H9 (cell line): Measurements from ENCODE around the gene PRKCD. TPM values are rescaled to one million over a fixed set of nuclear protein-coding genes. Genes with fewer than 3 reads are reported as not detected.

Experiments used
- DNase-seq: peaks from one replicate; pipeline ENCODE4 v3.0.0-alpha.2; 2017
- H2AFZ ChIP-seq: one replicate; pipeline ENCODE4 v1.6.1; 2013; ENCODE audit warnings: mild to moderate bottlenecking, low read length, control low read depth, moderate library complexity
- H2AK5ac ChIP-seq: 2 replicates; pipeline ENCODE4 v1.6.1; 2013; ENCODE audit warnings: low read length, control low read depth, mixed read lengths; ENCODE audit not compliant: insufficient read length
- H2BK120ac ChIP-seq: one replicate; pipeline ENCODE4 v1.6.1; 2013; ENCODE audit warnings: low read depth, mild to moderate bottlenecking, low read length, control low read depth, inconsistent platforms; ENCODE audit not compliant: poor library complexity, severe bottlenecking
- H2BK12ac ChIP-seq: 2 replicates; pipeline ENCODE4 v1.6.1; 2013; ENCODE audit warnings: low read length, control low read depth, mixed read lengths, low read depth; ENCODE audit not compliant: insufficient read length
- H2BK15ac ChIP-seq: 2 replicates; pipeline ENCODE4 v1.6.1; 2013; ENCODE audit warnings: low read depth, low read length, control low read depth
- H2BK20ac ChIP-seq: one replicate; pipeline ENCODE4 v1.6.1; 2013; ENCODE audit warnings: low read depth, mild to moderate bottlenecking, low read length, control low read depth, inconsistent platforms; ENCODE audit not compliant: poor library complexity, severe bottlenecking
- H2BK5ac ChIP-seq: 2 replicates; pipeline ENCODE4 v1.6.1; 2013; ENCODE audit warnings: low read length, control low read depth, mixed read lengths; ENCODE audit not compliant: insufficient read length
- H3K14ac ChIP-seq: 2 replicates; pipeline ENCODE4 v1.6.1; 2013; ENCODE audit warnings: low read length, control low read depth; ENCODE audit not compliant: insufficient read depth
- H3K18ac ChIP-seq: 2 replicates; pipeline ENCODE4 v1.6.1; 2013; ENCODE audit warnings: low read depth, mild to moderate bottlenecking, mixed read lengths, low read length, control low read depth; ENCODE audit not compliant: insufficient read length
- H3K23ac ChIP-seq: 2 replicates; pipeline ENCODE4 v1.6.1; 2013; ENCODE audit warnings: low read length, control low read depth, mixed read lengths, low read depth; ENCODE audit not compliant: insufficient read length
- H3K23me2 ChIP-seq: 2 replicates; pipeline ENCODE4 v1.6.1; 2013; ENCODE audit warnings: low read depth, mild to moderate bottlenecking, mixed read lengths, low read length, control low read depth; ENCODE audit not compliant: insufficient read length, poor library complexity, severe bottlenecking
- H3K27ac ChIP-seq: 2 replicates; pipeline ENCODE4 v1.5.1; 2013; ENCODE audit warnings: low read length, control low read depth, mixed read lengths, low read depth; ENCODE audit not compliant: insufficient read length
- H3K27me3 ChIP-seq: 2 replicates; pipeline ENCODE4 v1.6.1; 2013; ENCODE audit warnings: low read length, control low read depth, inconsistent platforms; ENCODE audit not compliant: insufficient read depth
- H3K4ac ChIP-seq: 2 replicates; pipeline ENCODE4 v1.6.1; 2013; ENCODE audit warnings: low read depth, mild to moderate bottlenecking, control low read depth, inconsistent platforms, low read length, moderate library complexity
- H3K4me1 ChIP-seq: 2 replicates; pipeline ENCODE4 v1.6.1; 2013; ENCODE audit warnings: low read length, control low read depth, inconsistent platforms; ENCODE audit not compliant: insufficient read depth
- H3K4me2 ChIP-seq: 2 replicates; pipeline ENCODE4 v1.6.1; 2013; ENCODE audit warnings: low read length, control low read depth, mixed read lengths; ENCODE audit not compliant: insufficient read length, insufficient read depth
- H3K56ac ChIP-seq: 2 replicates; pipeline ENCODE4 v1.6.1; 2013; ENCODE audit warnings: low read depth, mild to moderate bottlenecking, mixed read lengths, low read length, control low read depth; ENCODE audit not compliant: insufficient read length
- H3K79me1 ChIP-seq: 2 replicates; pipeline ENCODE4 v1.6.1; 2013; ENCODE audit warnings: low read depth, mild to moderate bottlenecking, moderate library complexity, low read length, control low read depth, inconsistent platforms; ENCODE audit not compliant: insufficient read depth, poor library complexity, severe bottlenecking
- H3K79me2 ChIP-seq: 2 replicates; pipeline ENCODE4 v1.6.1; 2013; ENCODE audit warnings: low read length, control low read depth, inconsistent platforms; ENCODE audit not compliant: insufficient read depth
- H3K9ac ChIP-seq: 2 replicates; pipeline ENCODE4 v1.6.1; 2013; ENCODE audit warnings: low read length, control low read depth, mixed read lengths; ENCODE audit not compliant: insufficient read length; ENCODE audit errors: extremely low read depth
- H3K9me3 ChIP-seq: one replicate; pipeline ENCODE4 v1.6.1; 2013; ENCODE audit warnings: low read depth, low read length, inconsistent platforms; ENCODE audit not compliant: control insufficient read depth
- H3T11ph ChIP-seq: one replicate; pipeline ENCODE4 v1.6.1; 2013; ENCODE audit warnings: mild to moderate bottlenecking, low read length, control low read depth, inconsistent platforms
- H4K20me1 ChIP-seq: one replicate; pipeline ENCODE4 v1.6.1; 2013; ENCODE audit not compliant: control insufficient read depth, insufficient read length, insufficient read depth
- H4K5ac ChIP-seq: 2 replicates; pipeline ENCODE4 v1.6.1; 2013; ENCODE audit warnings: low read depth, mild to moderate bottlenecking, mixed read lengths, low read length, control low read depth; ENCODE audit not compliant: insufficient read length
- H4K8ac ChIP-seq: replicated peaks from 2 replicates; pipeline ENCODE4 v1.6.1; 2013; ENCODE audit warnings: low read length, control low read depth, mixed read lengths, low read depth; ENCODE audit not compliant: insufficient read length
- H4K91ac ChIP-seq: 2 replicates; pipeline ENCODE4 v1.6.1; 2013; ENCODE audit warnings: low read depth, mild to moderate bottlenecking, moderate library complexity, mixed read lengths, low read length, control low read depth; ENCODE audit not compliant: insufficient read length
- H3K27ac Mint-ChIP-seq, 3 experiments: 2 replicates in 2 of 3; 3 replicates in 1 of 3; pipeline ENCODE4 v1.8.0; 2020 to 2021; ENCODE audit warnings: mixed read lengths in 3 of 3, mild to moderate bottlenecking in 1 of 3, moderate library complexity in 1 of 3
- H3K27me3 Mint-ChIP-seq: 2 replicates; pipeline ENCODE4 v1.8.0; 2021; ENCODE audit warnings: low read depth, mild to moderate bottlenecking, moderate library complexity, mixed read lengths
- H3K36me3 Mint-ChIP-seq, 3 experiments: 2 replicates in 2 of 3; 3 replicates in 1 of 3; pipeline ENCODE4 v1.8.0; 2020 to 2021; ENCODE audit warnings: low read depth in 3 of 3, mixed read lengths in 3 of 3; ENCODE audit not compliant: insufficient read depth in 1 of 3
- H3K4me1 Mint-ChIP-seq, 2 experiments: 2 replicates each; pipeline ENCODE4 v1.8.0; 2020; ENCODE audit warnings: mixed read lengths in 2 of 2
- H3K4me3 Mint-ChIP-seq, 2 experiments: 2 replicates in 1 of 2; 3 replicates in 1 of 2; pipeline ENCODE4 v1.8.0; 2020 to 2021; ENCODE audit warnings: mild to moderate bottlenecking in 2 of 2, mixed read lengths in 2 of 2, moderate library complexity in 1 of 2
- H3K9me3 Mint-ChIP-seq, 2 experiments: 2 replicates in 1 of 2; 3 replicates in 1 of 2; pipeline ENCODE4 v1.8.0; 2020; ENCODE audit warnings: mild to moderate bottlenecking in 2 of 2, mixed read lengths in 2 of 2, moderate library complexity in 1 of 2
- CTCF ChIP-seq: fragments of 200-600 bp; sonication (generic); conservative IDR thresholded peaks from 3 replicates; pipeline ENCODE4 v1.8.0; 2021; ENCODE audit warnings: antibody characterized with exemption, mild to moderate bottlenecking
- WGBS: extraction: QIAGEN DNeasy Blood & Tissue Kit; methylation state at CpG from one replicate; pipeline ENCODE4 v1.1.7; 2013; ENCODE audit warnings: missing lambda C conversion rate, low lambda C conversion rate, mixed read lengths; ENCODE audit not compliant: insufficient read length; ENCODE audit errors: extremely low coverage; 5-methylcytosine and 5-hydroxymethylcytosine counted together
- total RNA-seq: library from RNA; stranded (reverse); gene quantifications from 2 replicates; pipeline ENCODE4 v1.2.1, GENCODE V29; 2021

Gene PRKCD
- total RNA-seq, 1 experiment from 2014 or later: 23.7 TPM

GRCh38 chr3:53129344-53129743, 31.7 kb upstream of the PRKCD start:
- peak overlapping the region; percentile 82 for H3K4me2 ChIP-seq
- no peaks in the 10 kb centered on the region for H3K27me3 ChIP-seq
- no peak overlapping the region for H3K14ac ChIP-seq
- H4K8ac ChIP-seq: no peak overlapping the region
- peaks cover 3% of the 10 kb centered on the region; the same call in 1 of the 2 replicates for H3K4me1 ChIP-seq
- peaks cover 3% of the 10 kb centered on the region for H3K79me1 ChIP-seq
- WGBS: no CpG with 5 or more reads among the region's 3 CpGs
- H3K23me2 ChIP-seq: peaks cover 6% of the 10 kb centered on the region
- Mint-ChIP-seq H3K9me3 (no peaks in the 10 kb centered on the region), H3K27ac (peak overlapping the region in 2 of 3 experiments; percentile 21 to 53; a peak in 3 of 7 replicates), H3K4me3 (peak overlapping the region; percentile 96 to 97), H3K4me1 (peaks cover 12 to 15% of the 10 kb centered on the region in 2 experiments), H3K36me3 (peaks cover 10 to 17% (median 14%) of the 10 kb centered on the region in 3 experiments; a peak in 6 of 7 replicates), H3K27me3 (no peaks in the 10 kb centered on the region; the same call in 1 of the 2 replicates)
- H3K9me3 ChIP-seq: no peaks in the 10 kb centered on the region
- H3K56ac ChIP-seq: no peak overlapping the region
- H3K27ac ChIP-seq: no peak overlapping the region
- no peak overlapping the region for H2BK12ac ChIP-seq
- no peak for DNase-seq
- H2AFZ ChIP-seq: no peak overlapping the region
- H4K20me1 ChIP-seq: no peaks in the 10 kb centered on the region
- no peak overlapping the region for H4K91ac ChIP-seq
- H3K23ac ChIP-seq: no peak overlapping the region
- no peak overlapping the region for H2BK120ac ChIP-seq
- H3K18ac ChIP-seq: no peak overlapping the region
- H3K4ac ChIP-seq: no peak overlapping the region
- TF ChIP-seq CTCF: no peak
- H2BK15ac ChIP-seq: no peak overlapping the region
- H3K79me2 ChIP-seq: peaks cover 2% of the 10 kb centered on the region; the same call in 1 of the 2 replicates
- no peak overlapping the region for H3T11ph ChIP-seq
- no peak overlapping the region for H2AK5ac ChIP-seq
- H2BK20ac ChIP-seq: no peak overlapping the region
- H4K5ac ChIP-seq: no peak overlapping the region
- peak overlapping the region; percentile 82 for H3K9ac ChIP-seq
- H2BK5ac ChIP-seq: no peak overlapping the region
